ENCODE results near the gene GRK6.

- no peak for TF ChIP-seq YY1 (IDR thresholded peaks at IDR 0.05; ENCODE audit: low read depth)
- TF ChIP-seq MAX (IDR thresholded peaks at IDR 0.05) = no peak
- no peak for TF ChIP-seq CEBPB (IDR thresholded peaks at IDR 0.05)
- TF ChIP-seq EP300 (IDR thresholded peaks at IDR 0.05; ENCODE audit: borderline replicate concordance) = no peak
- no peak for TF ChIP-seq FOXM1 (IDR thresholded peaks at IDR 0.05; ENCODE audit: borderline replicate concordance, low read depth)
- no peak for TF ChIP-seq CREB1 (IDR thresholded peaks at IDR 0.05; ENCODE audit: low read depth)
- no peak for TF ChIP-seq USF1 (IDR thresholded peaks at IDR 0.05)
- TF ChIP-seq RAD21 (IDR thresholded peaks at IDR 0.05; ENCODE audit: low read depth) = no peak
- no peak for TF ChIP-seq TCF12 (IDR thresholded peaks at IDR 0.05; ENCODE audit: low read depth)
- TF ChIP-seq TEAD4 (IDR thresholded peaks at IDR 0.05) = no peak
- no peak for TF ChIP-seq NFIC (IDR thresholded peaks at IDR 0.05)
Measured at GRCh38 chr5:177490311-177490991, 64.0 kb downstream of the GRK6 start.

Measured in Ishikawa (cell line).